Stimulated activated CD4-positive, alpha-beta T cell treated with anti-CD3 and anti-CD28 coated beads, Interleukin-1b, Interleukin-23, amount 100 ng/mL, for 1 hour (primary cell): Measurements from ENCODE around the gene SNAI1.
"Not testable (repeated sequence)": the region's sequence is repeated elsewhere in the genome, so short reads cannot be mapped to it uniquely, and the experiment has no call there.

Experiments
- DNase-seq, 2 donors: peaks; one replicate each; pipeline ENCODE4 v3.0.0-alpha.2; 2020; ENCODE audit warnings: low read depth in 2 of 2

Gene SNAI1

GRCh38 chr20:49987015-49987867, 4.5 kb downstream of the SNAI1 start:
- DNase-seq = no peak

GRCh38 chr20:49987868-49988690, 5.3 kb downstream of the SNAI1 start:
- DNase-seq = no peak

GRCh38 chr20:49989234-49990065, 6.7 kb downstream of the SNAI1 start:
- no peak for DNase-seq

- no peak for DNase-seq
Observed at GRCh38 chr20:49990271-49990720, 7.5 kb downstream of the SNAI1 start.

GRCh38 chr20:49993301-49993751, 10.5 kb downstream of the SNAI1 start:
- no peak for DNase-seq

- DNase-seq = no peak
Observed at GRCh38 chr20:49995586-49995985, 12.8 kb downstream of the SNAI1 start.

- not testable (repeated sequence) for DNase-seq
Observed at GRCh38 chr20:49998478-49999188, 15.9 kb downstream of the SNAI1 start.

- DNase-seq = no peak
Observed at GRCh38 chr20:49999329-49999728, 16.5 kb downstream of the SNAI1 start.

- not testable (repeated sequence) for DNase-seq
Observed at GRCh38 chr20:50000548-50001222, 17.9 kb downstream of the SNAI1 start.

GRCh38 chr20:50001784-50002311, 19.1 kb downstream of the SNAI1 start:
- no peak for DNase-seq

- no peak for DNase-seq
Observed at GRCh38 chr20:50003253-50003656, 20.5 kb downstream of the SNAI1 start.

GRCh38 chr20:50004229-50004628, 21.4 kb downstream of the SNAI1 start:
- no peak for DNase-seq

- no peak for DNase-seq
Observed at GRCh38 chr20:50005471-50005981, 22.7 kb downstream of the SNAI1 start.

GRCh38 chr20:50007369-50007768, 24.6 kb downstream of the SNAI1 start:
- no peak for DNase-seq

GRCh38 chr20:50008007-50008406, 25.2 kb downstream of the SNAI1 start:
- no peak for DNase-seq

GRCh38 chr20:50009521-50010454, 27.0 kb downstream of the SNAI1 start:
- DNase-seq = no peak

- DNase-seq = not testable (repeated sequence)
Observed at GRCh38 chr20:50011597-50011996, 28.8 kb downstream of the SNAI1 start.

GRCh38 chr20:50012282-50013263, 29.8 kb downstream of the SNAI1 start:
- DNase-seq = no peak
